ENCODE results near the gene PARN. TPM values are rescaled to one million over a fixed set of nuclear protein-coding genes. Genes with fewer than 3 reads are reported as not detected.
A peak's percentile ranks its signal among the peaks of the same experiment; 100 is the strongest.

The PARN gene
- total and polyA plus RNA-seq, 9 of the 15 experiments (the other 6 are each of a cell fraction or from before 2014, with no cell fraction given), result 9.6 to 51.3 (median 40.4) TPM

DNA sequence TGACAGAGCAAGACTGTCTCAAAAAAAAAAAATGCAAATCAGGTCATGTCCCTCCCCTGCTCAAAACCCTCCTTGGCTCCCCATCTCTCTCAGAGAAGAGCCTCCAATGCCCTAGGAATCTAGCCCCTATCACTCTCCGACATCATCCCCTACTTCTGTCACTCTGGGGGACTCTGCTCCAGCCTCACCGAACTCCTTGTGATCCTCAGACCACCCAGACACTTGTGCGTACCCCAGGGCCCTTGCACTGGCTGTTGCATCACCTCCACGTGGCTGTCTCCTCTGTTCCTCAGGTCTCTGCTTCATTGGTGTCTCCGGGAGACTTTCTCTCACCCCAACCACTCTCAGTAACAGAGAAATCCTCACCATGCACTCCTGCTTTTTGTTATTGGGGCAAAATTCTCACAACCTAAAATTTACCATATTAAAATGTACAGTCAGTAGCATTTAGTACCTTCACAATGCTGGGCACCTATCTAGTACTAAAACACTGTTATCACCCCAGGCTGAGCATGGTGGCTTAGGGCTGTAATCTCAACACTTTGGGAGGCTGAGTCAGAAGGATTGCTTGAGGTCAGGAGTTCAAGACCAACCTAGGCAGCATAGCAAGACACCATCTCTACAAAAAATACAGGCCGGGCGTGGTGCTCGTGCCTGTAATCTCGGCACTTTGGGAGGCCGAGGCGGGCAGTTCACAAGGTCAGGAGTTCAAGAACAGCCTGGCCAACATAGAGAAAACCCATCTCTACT, 48.9 kb upstream of the PARN start:
- Histone ChIP-seq H3K79me2 (ENCODE audit: control insufficient read depth, insufficient read depth, low read length) (no peaks in the 10 kb centered on the region), H4K20me1 (replicated peaks; ENCODE audit: control insufficient read depth, insufficient read depth, low read length) (no peaks in the 10 kb centered on the region), H3K36me3 (ENCODE audit: control insufficient read depth, insufficient read depth, low read length) (no peaks in the 10 kb centered on the region), H3K9me3 (replicated peaks; ENCODE audit: control insufficient read depth, insufficient read depth, low read depth, low read length) (no peaks in the 10 kb centered on the region), H3K9me1 (ENCODE audit: control insufficient read depth, insufficient read depth, low read length) (no peaks in the 10 kb centered on the region), H3K4me2 (ENCODE audit: insufficient read depth, low read length) (no peak overlapping the region), H3K9ac (ENCODE audit: insufficient read depth in 1 of 2, low read depth in 2 of 2, low read length in 2 of 2) (no peak overlapping the region; a peak in 1 of 4 replicates), H3K4me1 (replicated peaks in 1 of 2; ENCODE audit: control insufficient read depth in 2 of 2, insufficient read depth in 2 of 2, low read length in 2 of 2) (no peaks in the 10 kb centered on the region; a peak in 1 of 5 replicates), H3K4me3 (no peak overlapping the region), H3K27me3 (ENCODE audit: control insufficient read depth in 2 of 2, insufficient read depth in 2 of 2, low read length in 2 of 2) (peaks cover 2 to 24% of the 10 kb centered on the region in 2 experiments; a peak in 3 of 5 replicates), H2AFZ (ENCODE audit: low read depth, low read length) (no peak overlapping the region), H3K27ac (ENCODE audit: extremely low read depth, low read depth, low read length) (no peak overlapping the region)
- CTCF ChIA-PET (ENCODE audit: low intra/inter-chr PET ratio), result no interaction called here
- BruUV-seq (replicated peaks), result no TSS peak
- 10% methylated on average over 11 of the region's 11 CpGs for WGBS (ENCODE audit: insufficient coverage, low coverage, missing lambda C conversion rate)
- in situ Hi-C loops (cut with MboI) (no loop called here), intact Hi-C loops (cut with micrococcal nuclease) (no loop called here)
- FAIRE-seq (no peak), DNase-seq (ENCODE audit: extremely low read depth in 1 of 4, low spot score in 3 of 4) (no peak), ATAC-seq (no peak; the same call in 2 of the 3 replicates)
- POLR2A ChIA-PET, result no interaction called here
- TF ChIP-seq TCF7L2 (IDR thresholded peaks at IDR 0.05; ENCODE audit: low read depth, low read length) (no peak), RCOR1 (IDR thresholded peaks at IDR 0.05; ENCODE audit: borderline replicate concordance in 1 of 2, low read depth in 2 of 2, low read length in 2 of 2) (0 out of 4 replicates have a peak, but pooled peaks of 1 of the 2 experiments have one; percentile 1), ZFP1 (CRISPR knock-in tag; IDR thresholded peaks at IDR 0.05) (no peak), SMARCA5 (IDR thresholded peaks at IDR 0.05) (peak; percentile 81; the same call in 1 of the 2 replicates), CEBPG (CRISPR knock-in tag; IDR thresholded peaks at IDR 0.05) (peak; percentile 28; the same call in 1 of the 2 replicates), CEBPG (tag; conservative IDR thresholded peaks at IDR 0.05 in 1 of 2, IDR thresholded peaks at IDR 0.05 in 1 of 2) (no peak), PATZ1 (CRISPR knock-in tag; IDR thresholded peaks at IDR 0.05; ENCODE audit: borderline replicate concordance) (no peak), ZC3H8 (IDR thresholded peaks at IDR 0.05) (no peak), HDAC2 (IDR thresholded peaks at IDR 0.05) (peak; percentile 37; the same call in 1 of the 2 replicates), RBM25 (IDR thresholded peaks at IDR 0.05; ENCODE audit: low read depth, low read length, severe bottlenecking) (peak; percentile 62), BCOR (IDR thresholded peaks at IDR 0.05) (peak; percentile 78; the same call in 1 of the 2 replicates), KDM1A (IDR thresholded peaks at IDR 0.05) (peak; percentile 62 to 64; a peak in 3 of 4 replicates), EP400 (IDR thresholded peaks at IDR 0.05) (peak; percentile 50; the same call in 1 of the 2 replicates)
- TF ChIP-seq, protein P1, sequence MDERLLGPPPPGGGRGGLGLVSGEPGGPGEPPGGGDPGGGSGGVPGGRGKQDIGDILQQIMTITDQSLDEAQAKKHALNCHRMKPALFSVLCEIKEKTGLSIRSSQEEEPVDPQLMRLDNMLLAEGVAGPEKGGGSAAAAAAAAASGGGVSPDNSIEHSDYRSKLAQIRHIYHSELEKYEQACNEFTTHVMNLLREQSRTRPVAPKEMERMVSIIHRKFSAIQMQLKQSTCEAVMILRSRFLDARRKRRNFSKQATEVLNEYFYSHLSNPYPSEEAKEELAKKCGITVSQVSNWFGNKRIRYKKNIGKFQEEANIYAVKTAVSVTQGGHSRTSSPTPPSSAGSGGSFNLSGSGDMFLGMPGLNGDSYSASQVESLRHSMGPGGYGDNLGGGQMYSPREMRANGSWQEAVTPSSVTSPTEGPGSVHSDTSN (CRISPR knock-in tag; IDR thresholded peaks at IDR 0.05; ENCODE audit: low read depth), result no peak
- TF ChIP-seq, protein P1 (tag; conservative IDR thresholded peaks at IDR 0.05; ENCODE audit: low read depth), result no peak
- TF ChIP-seq, protein P2, sequence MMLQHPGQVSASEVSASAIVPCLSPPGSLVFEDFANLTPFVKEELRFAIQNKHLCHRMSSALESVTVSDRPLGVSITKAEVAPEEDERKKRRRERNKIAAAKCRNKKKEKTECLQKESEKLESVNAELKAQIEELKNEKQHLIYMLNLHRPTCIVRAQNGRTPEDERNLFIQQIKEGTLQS (IDR thresholded peaks at IDR 0.05), result peak; percentile 59
- TF ChIP-seq, protein P2 (CRISPR knock-in tag; conservative IDR thresholded peaks at IDR 0.05), result no peak

Data from K562 (cell line).